WTC11 (cell line): ENCODE measurements around the gene BCAS3. TPM values are rescaled to one million over a fixed set of nuclear protein-coding genes. Genes with fewer than 3 reads are reported as not detected.

ENCODE experiments used
- ATAC-seq: fragments of 200-7000 bp; cut with Tn5 transposase; 2 replicates; pipeline ENCODE4 v1.10.0; 2021; ENCODE audit warnings: mild to moderate bottlenecking, moderate library complexity
- CTCF ChIA-PET: fragments of 300-600 bp; sonication (Branson Sonifier 250); formaldehyde crosslinking; loops from one replicate; lab custom pipeline; 2021; ENCODE audit warnings: antibody characterized with exemption; lab: Charles Lee
- POLR2A ChIA-PET: fragments of 350-600 bp; sonication (Branson Sonifier 250); formaldehyde crosslinking; loops from one replicate; lab custom pipeline; 2021; ENCODE audit warnings: antibody characterized with exemption; lab: Charles Lee
- DNase-seq: peaks from one replicate; pipeline ENCODE4 v3.0.0; 2021; ENCODE audit warnings: low spot score
- H3K27ac Mint-ChIP-seq: 2 replicates; pipeline ENCODE4 v1.8.0; 2021; ENCODE audit warnings: mixed read lengths
- H3K27me3 Mint-ChIP-seq: 2 replicates; pipeline ENCODE4 v1.8.0; 2021; ENCODE audit warnings: low read depth, mild to moderate bottlenecking, moderate library complexity, mixed read lengths
- H3K36me3 Mint-ChIP-seq: 2 replicates; pipeline ENCODE4 v1.8.0; 2021; ENCODE audit warnings: mixed read lengths
- H3K4me1 Mint-ChIP-seq: 2 replicates; pipeline ENCODE4 v1.8.0; 2022; ENCODE audit warnings: mixed read lengths
- H3K4me3 Mint-ChIP-seq: 2 replicates; pipeline ENCODE4 v1.8.0; 2021; ENCODE audit warnings: mild to moderate bottlenecking, moderate library complexity, mixed read lengths
- H3K9me3 Mint-ChIP-seq: 2 replicates; pipeline ENCODE4 v1.8.0; 2021; ENCODE audit warnings: mixed read lengths
- ARID4B ChIP-seq: sonication (generic); formaldehyde crosslinking; IDR thresholded peaks from 2 replicates; pipeline ENCODE4 v1.8.0; 2023; ENCODE audit warnings: missing genetic modification reagents, mild to moderate bottlenecking, borderline replicate concordance
- ATF2 ChIP-seq: sonication (generic); formaldehyde crosslinking; IDR thresholded peaks from 2 replicates; pipeline ENCODE4 v1.8.1; 2022; ENCODE audit warnings: low read depth, missing genetic modification reagents, borderline replicate concordance
- ATF3 ChIP-seq: sonication (generic); formaldehyde crosslinking; conservative IDR thresholded peaks from 2 replicates; pipeline ENCODE4 v1.8.1; 2022; ENCODE audit warnings: mild to moderate bottlenecking, missing genetic modification reagents
- ETV6 ChIP-seq: sonication (generic); formaldehyde crosslinking; IDR thresholded peaks from 2 replicates; pipeline ENCODE4 v1.8.1; 2022; ENCODE audit warnings: mild to moderate bottlenecking, missing genetic modification reagents
- FOXP4 ChIP-seq: sonication (generic); formaldehyde crosslinking; IDR thresholded peaks from 2 replicates; pipeline ENCODE4 v1.8.0; 2022; ENCODE audit warnings: mild to moderate bottlenecking, missing genetic modification reagents
- GRHL2 ChIP-seq: fragments of 250-450 bp; sonication (Bioruptor Pico); IDR thresholded peaks from 2 replicates; pipeline ENCODE4 v1.8.0; 2022; ENCODE audit warnings: mild to moderate bottlenecking, moderate library complexity; ENCODE audit not compliant: insufficient replicate concordance, severe bottlenecking
- HMGA2 ChIP-seq: fragments of 250-450 bp; sonication (Bioruptor Pico); IDR thresholded peaks from 2 replicates; pipeline ENCODE4 v1.4.0; 2021; ENCODE audit warnings: mild to moderate bottlenecking, moderate library complexity
- IRF1 ChIP-seq: sonication (generic); formaldehyde crosslinking; IDR thresholded peaks from 2 replicates; pipeline ENCODE4 v1.8.0; 2023; ENCODE audit warnings: missing genetic modification reagents
- NR2C2 ChIP-seq: sonication (generic); formaldehyde crosslinking; IDR thresholded peaks from 2 replicates; pipeline ENCODE4 v1.8.0; 2022; ENCODE audit warnings: mild to moderate bottlenecking, missing genetic modification reagents
- NR3C1 ChIP-seq: sonication (generic); formaldehyde crosslinking; conservative IDR thresholded peaks from 2 replicates; pipeline ENCODE4 v1.8.1; 2023; ENCODE audit warnings: low read depth, mild to moderate bottlenecking, missing genetic modification reagents
- OVOL2 ChIP-seq: fragments of 250-450 bp; sonication (Bioruptor Pico); IDR thresholded peaks from 2 replicates; pipeline ENCODE4 v1.9.0; 2021; ENCODE audit warnings: mild to moderate bottlenecking, borderline replicate concordance
- SP1 ChIP-seq: sonication (generic); formaldehyde crosslinking; conservative IDR thresholded peaks from 2 replicates; pipeline ENCODE4 v1.8.1; 2022; ENCODE audit warnings: missing genetic modification reagents
- TP53 ChIP-seq: sonication (generic); formaldehyde crosslinking; IDR thresholded peaks from 2 replicates; pipeline ENCODE4 v1.8.1; 2023; ENCODE audit warnings: mild to moderate bottlenecking, missing genetic modification reagents
- ZNF138 ChIP-seq: sonication (generic); formaldehyde crosslinking; conservative IDR thresholded peaks from 2 replicates; pipeline ENCODE4 v1.8.1; 2022; ENCODE audit warnings: mild to moderate bottlenecking, moderate library complexity, missing genetic modification reagents
- ZNF263 ChIP-seq: sonication (generic); formaldehyde crosslinking; IDR thresholded peaks from 2 replicates; pipeline ENCODE4 v1.8.1; 2022; ENCODE audit warnings: low read depth, mild to moderate bottlenecking, moderate library complexity, missing genetic modification reagents
- ZNF423 ChIP-seq: fragments of 250-450 bp; sonication (Bioruptor Pico); IDR thresholded peaks from 2 replicates; pipeline ENCODE4 v2.1.2; 2022; ENCODE audit warnings: mild to moderate bottlenecking, moderate library complexity
- total RNA-seq: library from RNA; stranded (reverse); gene quantifications from 3 replicates; pipeline ENCODE4 v1.2.3, GENCODE V29; 2021
- TF ChIP-seq, protein P1 (sequence below): sonication (generic); formaldehyde crosslinking; IDR thresholded peaks from 2 replicates; pipeline ENCODE4 v1.8.1; 2023; ENCODE audit warnings: mild to moderate bottlenecking, missing genetic modification reagents, moderate library complexity
- TF ChIP-seq, protein P2 (sequence below): fragments of 250-450 bp; sonication (Bioruptor Pico); IDR thresholded peaks from 2 replicates; pipeline ENCODE4 v1.9.0; 2021; ENCODE audit warnings: moderate library complexity, mild to moderate bottlenecking, inconsistent platforms, borderline replicate concordance

BCAS3 gene
- total RNA-seq, 1 experiment from 2014 or later = 15.5 TPM

DNA sequence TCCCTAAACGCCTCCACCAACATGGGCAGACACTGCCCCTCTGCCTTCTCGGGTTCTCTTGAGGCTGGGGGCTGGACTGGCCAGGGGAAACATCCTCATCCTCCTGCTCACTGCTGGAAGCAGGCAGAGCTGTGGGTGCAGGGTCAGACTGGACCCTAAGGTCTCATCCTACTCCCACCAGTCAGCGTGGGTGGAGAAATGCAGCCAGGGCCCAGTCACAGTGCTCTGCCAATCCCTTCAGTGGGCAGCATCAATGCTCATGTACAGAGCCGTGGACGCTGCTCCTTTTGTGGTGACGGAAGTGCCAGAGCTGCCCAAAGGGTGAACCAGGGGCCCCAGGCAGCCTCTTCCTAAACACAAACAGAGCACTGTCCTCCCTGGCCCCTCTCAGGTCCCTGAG, 708.6 kb downstream of the BCAS3 start (continued):
- TF ChIP-seq ARID4B (CRISPR knock-in tag) (no peak), TP53 (CRISPR knock-in tag) (no peak), NR2C2 (CRISPR knock-in tag) (no peak), ZNF423 (CRISPR knock-in tag) (no peak), FOXP4 (CRISPR knock-in tag) (no peak), SP1 (CRISPR knock-in tag) (no peak), ATF3 (CRISPR knock-in tag) (no peak), ZNF263 (no peak)
- TF ChIP-seq, protein P1, sequence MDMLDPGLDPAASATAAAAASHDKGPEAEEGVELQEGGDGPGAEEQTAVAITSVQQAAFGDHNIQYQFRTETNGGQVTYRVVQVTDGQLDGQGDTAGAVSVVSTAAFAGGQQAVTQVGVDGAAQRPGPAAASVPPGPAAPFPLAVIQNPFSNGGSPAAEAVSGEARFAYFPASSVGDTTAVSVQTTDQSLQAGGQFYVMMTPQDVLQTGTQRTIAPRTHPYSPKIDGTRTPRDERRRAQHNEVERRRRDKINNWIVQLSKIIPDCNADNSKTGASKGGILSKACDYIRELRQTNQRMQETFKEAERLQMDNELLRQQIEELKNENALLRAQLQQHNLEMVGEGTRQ (CRISPR knock-in tag) = no peak
- TF ChIP-seq, protein P2, sequence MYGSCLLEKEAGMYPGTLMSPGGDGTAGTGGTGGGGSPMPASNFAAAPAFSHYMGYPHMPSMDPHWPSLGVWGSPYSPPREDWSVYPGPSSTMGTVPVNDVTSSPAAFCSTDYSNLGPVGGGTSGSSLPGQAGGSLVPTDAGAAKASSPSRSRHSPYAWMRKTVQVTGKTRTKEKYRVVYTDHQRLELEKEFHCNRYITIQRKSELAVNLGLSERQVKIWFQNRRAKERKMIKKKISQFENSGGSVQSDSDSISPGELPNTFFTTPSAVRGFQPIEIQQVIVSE (CRISPR knock-in tag) = no peak

- H3K27me3 Mint-ChIP-seq = peaks cover 9% of the 10 kb centered on the region
- DNase-seq (no peak), ATAC-seq (no peak)
- ChIA-PET POLR2A (no interaction called here), CTCF (interaction anchor here (1.5 kb wide), 1 partner anchor 37 kb away, joined by 3 read pairs; no protein-coding TSS in a partner anchor)
- no peaks in the 10 kb centered on the region for H3K9me3 Mint-ChIP-seq
- H3K27ac Mint-ChIP-seq = no peak overlapping the region
- no peak overlapping the region for H3K4me3 Mint-ChIP-seq
- H3K4me1 Mint-ChIP-seq = peaks cover 9% of the 10 kb centered on the region; the same call in 1 of the 2 replicates
- no peaks in the 10 kb centered on the region for H3K36me3 Mint-ChIP-seq
- TF ChIP-seq NR3C1 (CRISPR knock-in tag) (no peak), OVOL2 (CRISPR knock-in tag) (no peak), FOXP4 (CRISPR knock-in tag) (no peak), ZNF138 (no peak), ARID4B (CRISPR knock-in tag) (no peak), ETV6 (CRISPR knock-in tag) (no peak), GRHL2 (no peak), IRF1 (CRISPR knock-in tag) (no peak), ATF2 (CRISPR knock-in tag) (no peak), HMGA2 (CRISPR knock-in tag) (no peak), SP1 (CRISPR knock-in tag) (no peak)
These were observed 709.4 kb downstream of the BCAS3 start for GRCh38 chr17:61387011-61387410.
